AG10803 (cell line): ENCODE results near the gene COIL.

Source experiments
- DNase-seq: peaks from one replicate; pipeline ENCODE4 v3.0.0; 2010; ENCODE audit warnings: low read depth
- H3K4me3 ChIP-seq: 2 replicates; pipeline ENCODE4 v1.5.1; 2011; ENCODE audit warnings: mild to moderate bottlenecking, low read length, control low read depth
- TF ChIP-seq, protein P1 (sequence below): conservative IDR thresholded peaks from 2 replicates; pipeline ENCODE4 v1.5.1; 2011; ENCODE audit warnings: mild to moderate bottlenecking, low read length, control low read depth, inconsistent platforms

Gene COIL

DNA sequence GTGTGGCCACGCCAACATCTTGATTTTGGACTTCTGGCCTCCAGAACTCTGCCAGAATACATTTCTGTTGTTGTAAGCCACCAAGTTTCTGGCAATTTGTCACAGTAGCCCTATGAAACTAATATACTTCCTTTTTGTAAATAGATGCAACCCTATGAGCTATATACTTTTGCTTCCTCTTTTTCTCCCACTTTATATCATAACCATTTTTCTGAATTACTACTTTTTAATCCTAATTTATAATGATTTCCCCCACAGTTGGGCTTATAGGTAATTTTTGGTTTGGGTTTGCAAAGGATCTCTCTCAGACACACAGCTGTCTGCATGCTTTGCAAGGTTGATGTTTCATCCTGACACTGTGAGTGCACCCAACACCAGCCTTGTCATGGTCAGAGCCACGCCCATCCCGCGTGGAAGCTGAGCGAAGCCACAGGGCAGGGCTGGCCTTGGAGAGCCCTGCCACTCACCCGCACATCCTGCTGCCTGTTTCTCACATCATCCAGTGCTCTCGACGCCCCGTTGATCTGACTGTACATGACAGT is 52.8 kb downstream of the COIL start:
- TF ChIP-seq, protein P1, sequence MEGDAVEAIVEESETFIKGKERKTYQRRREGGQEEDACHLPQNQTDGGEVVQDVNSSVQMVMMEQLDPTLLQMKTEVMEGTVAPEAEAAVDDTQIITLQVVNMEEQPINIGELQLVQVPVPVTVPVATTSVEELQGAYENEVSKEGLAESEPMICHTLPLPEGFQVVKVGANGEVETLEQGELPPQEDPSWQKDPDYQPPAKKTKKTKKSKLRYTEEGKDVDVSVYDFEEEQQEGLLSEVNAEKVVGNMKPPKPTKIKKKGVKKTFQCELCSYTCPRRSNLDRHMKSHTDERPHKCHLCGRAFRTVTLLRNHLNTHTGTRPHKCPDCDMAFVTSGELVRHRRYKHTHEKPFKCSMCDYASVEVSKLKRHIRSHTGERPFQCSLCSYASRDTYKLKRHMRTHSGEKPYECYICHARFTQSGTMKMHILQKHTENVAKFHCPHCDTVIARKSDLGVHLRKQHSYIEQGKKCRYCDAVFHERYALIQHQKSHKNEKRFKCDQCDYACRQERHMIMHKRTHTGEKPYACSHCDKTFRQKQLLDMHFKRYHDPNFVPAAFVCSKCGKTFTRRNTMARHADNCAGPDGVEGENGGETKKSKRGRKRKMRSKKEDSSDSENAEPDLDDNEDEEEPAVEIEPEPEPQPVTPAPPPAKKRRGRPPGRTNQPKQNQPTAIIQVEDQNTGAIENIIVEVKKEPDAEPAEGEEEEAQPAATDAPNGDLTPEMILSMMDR: no peak
- no peak overlapping the region for H3K4me3 ChIP-seq
- no peak for DNase-seq

DNA sequence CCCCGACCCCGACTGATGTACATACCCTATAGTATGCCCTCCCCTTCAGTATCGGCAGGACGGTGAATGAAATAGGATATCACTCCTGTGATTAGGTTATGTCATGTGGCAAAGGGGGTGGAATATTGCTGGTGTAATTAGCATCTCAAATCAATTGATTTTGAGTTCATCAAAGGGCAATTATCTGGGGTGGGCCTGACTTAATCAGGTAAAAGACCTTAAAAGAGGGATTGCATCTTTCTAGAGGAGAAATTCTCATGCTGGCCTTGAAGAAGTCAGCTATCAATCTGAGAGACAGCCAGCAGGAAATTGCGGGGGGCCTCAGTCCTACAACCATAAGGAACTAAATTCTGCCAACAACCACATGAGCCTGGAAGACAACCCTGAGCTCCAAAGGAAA is 57.3 kb downstream of the COIL start:
- TF ChIP-seq, protein P1: no peak
- no peak overlapping the region for H3K4me3 ChIP-seq
- DNase-seq: no peak

DNA sequence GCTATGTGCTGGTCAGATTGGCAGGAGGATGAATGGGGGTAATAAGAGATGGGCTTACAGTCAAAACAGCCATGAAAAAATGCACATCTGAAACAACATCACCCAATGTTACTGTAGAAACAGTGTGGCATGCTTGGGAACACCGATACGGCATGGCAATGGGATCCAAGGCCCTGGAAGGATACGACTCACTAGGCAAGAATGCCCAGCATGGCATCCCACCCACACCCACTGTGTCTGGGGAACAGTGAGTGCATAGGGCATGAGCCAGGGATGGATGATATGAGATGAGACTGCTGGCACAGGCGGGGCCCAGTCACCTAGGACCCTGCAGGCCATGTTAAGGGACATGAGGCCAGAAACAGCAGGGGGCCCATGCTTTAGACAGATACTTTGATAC is 58.5 kb downstream of the COIL start:
- no peak overlapping the region for H3K4me3 ChIP-seq
- peak; percentile 77 for DNase-seq
- TF ChIP-seq, protein P1: no peak

DNA sequence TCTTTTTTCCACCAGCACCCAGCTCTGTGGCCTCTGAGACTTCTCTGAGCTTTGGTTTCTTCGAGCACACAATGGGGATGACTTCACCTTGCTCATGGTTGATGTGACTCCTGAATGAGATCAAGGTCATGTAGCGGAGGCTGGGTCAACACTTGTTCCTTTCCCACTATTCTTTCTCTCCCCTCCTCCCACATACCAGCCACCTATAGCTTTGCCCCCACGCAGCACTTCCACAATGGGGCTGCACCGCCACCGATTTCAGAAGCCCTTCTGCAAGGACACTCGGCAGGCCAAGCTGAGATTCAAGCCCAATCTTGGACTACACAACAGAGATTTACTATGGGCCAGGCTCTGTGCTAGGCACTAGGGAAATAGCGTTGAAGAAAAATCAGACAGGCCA is 61.4 kb downstream of the COIL start:
- TF ChIP-seq, protein P1: no peak
- DNase-seq: no peak

DNA sequence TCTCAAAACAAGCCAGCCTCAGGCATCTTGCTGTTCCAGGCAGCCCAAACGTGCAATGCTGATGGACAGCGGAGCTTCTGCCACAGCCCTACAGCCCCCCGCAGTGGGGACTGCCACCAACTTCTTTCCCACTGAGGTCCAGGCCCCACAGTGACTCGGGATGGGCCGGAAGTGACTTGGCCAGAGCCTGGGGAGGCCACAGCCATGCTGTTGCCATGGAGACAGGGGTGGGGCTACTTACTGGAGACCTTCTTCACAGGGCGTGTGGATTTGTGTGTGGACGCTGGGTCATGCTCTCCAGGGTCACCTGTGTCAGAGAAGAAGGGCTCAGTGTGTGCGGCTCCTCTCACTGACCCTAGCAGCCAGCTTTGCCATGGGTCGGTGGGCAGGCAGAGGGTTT is 62.0 kb downstream of the COIL start:
- no peak overlapping the region for H3K4me3 ChIP-seq
- no peak for DNase-seq
- TF ChIP-seq, protein P1: no peak

More for the DNA sequence above, 61.4 kb downstream of the COIL start:
- H3K4me3 ChIP-seq: no peak overlapping the region

DNA sequence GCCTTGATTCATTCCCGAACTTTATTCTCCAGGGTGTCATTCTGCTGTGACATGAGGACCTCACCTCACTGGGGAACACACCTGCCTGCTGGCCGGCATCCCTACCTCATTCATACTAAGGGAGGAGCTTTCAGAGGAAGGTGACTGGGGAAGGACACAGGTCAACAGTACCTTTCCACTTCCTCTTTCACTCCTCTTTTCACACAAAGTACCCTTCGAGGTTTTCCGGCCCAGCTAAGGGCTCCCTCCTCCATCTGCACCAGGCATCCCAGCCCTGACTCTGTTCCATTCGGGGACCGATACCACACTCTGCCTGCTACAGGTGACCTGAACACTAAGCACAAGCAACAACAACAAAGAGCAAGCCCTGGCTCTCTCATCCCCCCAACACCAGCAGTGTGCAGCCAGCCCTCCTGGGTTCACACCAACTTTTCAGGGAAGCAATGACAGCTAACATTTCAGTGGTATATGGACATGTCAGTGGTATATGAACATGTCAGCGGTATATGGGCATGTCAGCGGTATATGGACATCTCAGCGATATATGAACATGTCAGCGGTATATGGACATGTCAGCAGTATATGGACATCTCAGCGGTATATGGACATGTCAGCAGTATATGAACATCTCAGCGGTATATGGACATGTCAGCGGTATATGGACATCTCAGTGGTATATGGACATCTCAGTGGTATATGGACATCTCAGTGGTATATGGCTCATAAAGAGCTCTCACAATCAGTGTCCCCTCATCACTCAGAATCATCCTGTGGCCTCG is 63.0 kb downstream of the COIL start:
- DNase-seq: no peak
- TF ChIP-seq, protein P1: no peak
- H3K4me3 ChIP-seq: no peak overlapping the region

DNA sequence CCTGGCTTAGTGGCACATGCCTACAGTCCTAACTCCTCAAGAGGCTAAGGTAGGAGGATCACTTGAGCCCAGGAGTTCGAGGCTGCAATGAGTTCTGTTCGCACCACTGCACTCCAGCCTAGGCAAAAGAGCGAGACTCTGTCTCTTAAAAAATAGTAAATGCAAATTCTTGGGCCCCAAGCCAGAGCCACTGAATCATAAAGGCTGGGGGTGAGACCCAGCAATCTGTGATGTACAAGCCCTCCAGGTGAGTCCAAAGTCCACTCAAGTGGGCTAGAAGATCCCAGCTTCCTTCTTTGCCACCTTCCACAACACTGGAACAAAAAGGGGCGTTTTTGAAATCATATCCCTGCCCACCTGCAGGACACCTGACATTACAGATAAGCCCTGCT is 63.9 kb downstream of the COIL start:
- H3K4me3 ChIP-seq: no peak overlapping the region
- DNase-seq: no peak
- TF ChIP-seq, protein P1: no peak
